Neuronal stem cell (in vitro differentiated cells): ENCODE results near the gene ADCY7.

Experiments
- DNase-seq: peaks from one replicate; pipeline ENCODE4 v3.0.0-alpha.2; 2013; ENCODE audit warnings: low spot score
- H2AFZ ChIP-seq: one replicate; pipeline ENCODE4 v1.6.1; 2013; ENCODE audit warnings: mild to moderate bottlenecking, low read length, inconsistent platforms
- H2AK5ac ChIP-seq: 2 replicates; pipeline ENCODE4 v1.6.1; 2013; ENCODE audit warnings: low read depth, mild to moderate bottlenecking, inconsistent platforms, low read length, moderate library complexity, mixed read lengths
- H2BK120ac ChIP-seq: 2 replicates; pipeline ENCODE4 v1.6.1; 2013; ENCODE audit warnings: low read depth, mild to moderate bottlenecking, inconsistent platforms, low read length, moderate library complexity, mixed read lengths
- H2BK12ac ChIP-seq: one replicate; pipeline ENCODE4 v1.6.1; 2013; ENCODE audit warnings: low read length, inconsistent platforms
- H2BK15ac ChIP-seq: 2 replicates; pipeline ENCODE4 v1.6.1; 2013; ENCODE audit warnings: mild to moderate bottlenecking, low read length, inconsistent platforms, mixed read lengths
- H2BK5ac ChIP-seq: one replicate; pipeline ENCODE4 v1.6.1; 2013; ENCODE audit warnings: inconsistent platforms, mild to moderate bottlenecking, low read length, moderate library complexity
- H3K14ac ChIP-seq: one replicate; pipeline ENCODE4 v1.6.1; 2013; ENCODE audit warnings: low read length, inconsistent platforms
- H3K18ac ChIP-seq: 2 replicates; pipeline ENCODE4 v1.6.1; 2013; ENCODE audit warnings: low read length, inconsistent platforms
- H3K23ac ChIP-seq: 2 replicates; pipeline ENCODE4 v1.6.1; 2013; ENCODE audit warnings: low read depth, mild to moderate bottlenecking, mixed read lengths, low read length, inconsistent platforms; ENCODE audit not compliant: poor library complexity
- H3K27ac ChIP-seq: replicated peaks from 3 replicates; pipeline ENCODE4 v1.5.1; 2013; ENCODE audit warnings: low read length, inconsistent platforms
- H3K27me3 ChIP-seq, 3 experiments: 2 replicates each; pipeline ENCODE4 v1.6.1; 2013; ENCODE audit warnings: low read length in 3 of 3, mild to moderate bottlenecking in 2 of 3, inconsistent platforms in 1 of 3, low read depth in 1 of 3, mixed read lengths in 1 of 3, moderate library complexity in 1 of 3; ENCODE audit not compliant: control insufficient read depth in 3 of 3, insufficient read depth in 3 of 3
- H3K36me3 ChIP-seq, 2 donors: replicated peaks in 1 of 2; 2 replicates each; pipeline ENCODE4 v1.6.1; 2013; ENCODE audit warnings: low read length in 2 of 2; ENCODE audit not compliant: control insufficient read depth in 2 of 2, insufficient read depth in 2 of 2
- H3K4ac ChIP-seq: 2 replicates; pipeline ENCODE4 v1.6.1; 2013; ENCODE audit warnings: inconsistent platforms, mild to moderate bottlenecking, low read length, moderate library complexity
- H3K4me1 ChIP-seq, 2 donors: 1 replicate in 1 of 2; 2 replicates in 1 of 2; pipeline ENCODE4 v1.6.1; 2013; ENCODE audit warnings: low read length in 2 of 2, low read depth in 1 of 2; ENCODE audit not compliant: control insufficient read depth in 2 of 2, insufficient read depth in 1 of 2
- H3K4me2 ChIP-seq: one replicate; pipeline ENCODE4 v1.6.1; 2013; ENCODE audit warnings: mild to moderate bottlenecking, low read length, inconsistent platforms; ENCODE audit not compliant: insufficient read depth, poor library complexity, severe bottlenecking
- H3K4me3 ChIP-seq, 2 donors: 2 replicates each; pipeline ENCODE4 v1.5.1; 2013; ENCODE audit warnings: low read length in 2 of 2, mild to moderate bottlenecking in 2 of 2, inconsistent platforms in 1 of 2, moderate library complexity in 1 of 2
- H3K79me1 ChIP-seq: one replicate; pipeline ENCODE4 v1.6.1; 2013; ENCODE audit warnings: low read depth, mild to moderate bottlenecking, inconsistent platforms, low read length, moderate library complexity
- H3K9ac ChIP-seq: one replicate; pipeline ENCODE4 v1.6.1; 2013; ENCODE audit warnings: mild to moderate bottlenecking, low read depth, low read length, inconsistent platforms; ENCODE audit not compliant: poor library complexity
- H3K9me3 ChIP-seq, 2 donors: replicated peaks in 1 of 2; 2 replicates each; pipeline versions ENCODE3 to v1.6.1; 2013; ENCODE audit warnings: low read length in 2 of 2, mild to moderate bottlenecking in 2 of 2, inconsistent platforms in 1 of 2, low read depth in 1 of 2, mixed read lengths in 1 of 2, moderate library complexity in 1 of 2; ENCODE audit not compliant: control insufficient read depth in 2 of 2, insufficient read depth in 1 of 2
- H4K8ac ChIP-seq: one replicate; pipeline ENCODE4 v1.6.1; 2013; ENCODE audit warnings: low read depth, mild to moderate bottlenecking, inconsistent platforms, low read length, moderate library complexity
- H4K91ac ChIP-seq: one replicate; pipeline ENCODE4 v1.6.1; 2013; ENCODE audit warnings: low read length, low read depth, mild to moderate bottlenecking, inconsistent platforms; ENCODE audit not compliant: poor library complexity
- WGBS, 2 donors: extraction: QIAGEN DNeasy Blood & Tissue Kit; methylation state at CpG; one replicate each; pipeline ENCODE4 v1.1.7; 2013; ENCODE audit warnings: missing lambda C conversion rate in 2 of 2, mixed read lengths in 1 of 2; ENCODE audit not compliant: insufficient read length in 2 of 2, insufficient replicate concordance in 1 of 2; ENCODE audit errors: extremely low coverage in 2 of 2; 5-methylcytosine and 5-hydroxymethylcytosine counted together

Gene ADCY7

DNA sequence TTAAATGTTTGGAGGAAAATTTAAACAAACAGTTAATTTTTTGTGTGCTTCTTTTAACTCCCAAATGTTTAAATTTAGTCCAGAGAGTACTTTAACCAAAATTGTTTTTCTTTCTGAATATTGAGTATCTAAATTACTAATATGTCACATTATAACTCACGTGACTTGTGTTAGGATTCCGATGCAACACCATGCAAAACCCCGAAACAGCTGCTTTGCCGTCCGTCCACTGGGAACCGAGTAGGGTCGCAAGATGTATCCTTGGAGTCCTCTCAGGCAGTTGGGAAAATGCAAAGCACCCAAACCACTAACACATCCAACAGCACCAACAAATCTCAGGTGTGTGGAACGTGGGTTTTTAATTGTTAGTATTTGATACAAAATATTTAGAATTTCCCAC is 38.7 kb upstream of the ADCY7 start:
- peaks cover 5 to 55% of the 10 kb centered on the region in 2 donors for H3K36me3 ChIP-seq
- peaks cover 0 to 2% of the 10 kb centered on the region in 2 donors for H3K9me3 ChIP-seq
- H2BK15ac ChIP-seq: no peak overlapping the region
- no peak overlapping the region for H2BK120ac ChIP-seq
- no peak overlapping the region for H2BK12ac ChIP-seq
- H3K79me1 ChIP-seq: no peaks in the 10 kb centered on the region
- H3K27me3 ChIP-seq: no peaks in the 10 kb centered on the region
- no peak overlapping the region for H3K9ac ChIP-seq
- no peak overlapping the region for H2AK5ac ChIP-seq
- H3K4ac ChIP-seq: no peak overlapping the region
- no peaks in the 10 kb centered on the region for H3K4me1 ChIP-seq
- no peak overlapping the region for H3K23ac ChIP-seq
- no peak overlapping the region for H3K18ac ChIP-seq
- no peak overlapping the region for H3K4me2 ChIP-seq
- no peak overlapping the region for H2BK5ac ChIP-seq
- no peak overlapping the region for H3K14ac ChIP-seq
- H4K91ac ChIP-seq: no peak overlapping the region
- H3K4me3 ChIP-seq: no peak overlapping the region
- no peak for DNase-seq
- WGBS, 2 donors: no CpG with 5 or more reads among the region's 8 CpGs
- H2AFZ ChIP-seq: no peak overlapping the region
- no peak overlapping the region for H4K8ac ChIP-seq
- no peak overlapping the region for H3K27ac ChIP-seq

GRCh38 chr16:50228364-50228868 is 37.9 kb upstream of the ADCY7 start:
- Histone ChIP-seq H3K23ac (no peak overlapping the region), H3K36me3 (peaks cover 5 to 55% of the 10 kb centered on the region in 2 donors)
- no CpG with 5 or more reads among the region's 5 CpGs for WGBS, 2 donors

GRCh38 chr16:50229149-50229726 is 37.1 kb upstream of the ADCY7 start:
- H3K18ac ChIP-seq: no peak overlapping the region
- no peak overlapping the region for H4K8ac ChIP-seq
- H3K4me3 ChIP-seq: no peak overlapping the region
- no peak overlapping the region for H3K23ac ChIP-seq
- H2BK15ac ChIP-seq: no peak overlapping the region
- H2AFZ ChIP-seq: no peak overlapping the region
- WGBS, 2 donors: no CpG with 5 or more reads among the region's 10 CpGs
- no peak overlapping the region for H2BK120ac ChIP-seq
- no peak overlapping the region for H2BK5ac ChIP-seq
- no peak overlapping the region for H3K4me2 ChIP-seq
- H3K4me1 ChIP-seq: no peaks in the 10 kb centered on the region
- H3K27ac ChIP-seq: no peak overlapping the region
- no peaks in the 10 kb centered on the region for H3K27me3 ChIP-seq
- H4K91ac ChIP-seq: no peak overlapping the region
- no peaks in the 10 kb centered on the region for H3K79me1 ChIP-seq
- H3K9me3 ChIP-seq: peaks cover 0 to 2% of the 10 kb centered on the region in 2 donors
- no peak overlapping the region for H3K4ac ChIP-seq
- H3K9ac ChIP-seq: no peak overlapping the region
- H2AK5ac ChIP-seq: no peak overlapping the region
- peaks cover 5 to 52% of the 10 kb centered on the region in 2 donors for H3K36me3 ChIP-seq
- H3K14ac ChIP-seq: no peak overlapping the region
- no peak for DNase-seq
- H2BK12ac ChIP-seq: no peak overlapping the region

More at GRCh38 chr16:50228364-50228868, 37.9 kb upstream of the ADCY7 start:
- Histone ChIP-seq H3K18ac (no peak overlapping the region), H2AK5ac (no peak overlapping the region), H3K4me3 (no peak overlapping the region), H3K14ac (no peak overlapping the region), H2BK5ac (no peak overlapping the region), H3K9me3 (peaks cover 0 to 2% of the 10 kb centered on the region in 2 donors), H3K4ac (no peak overlapping the region), H2AFZ (no peak overlapping the region), H3K4me2 (no peak overlapping the region), H3K27me3 (no peaks in the 10 kb centered on the region), H2BK120ac (no peak overlapping the region), H3K4me1 (no peaks in the 10 kb centered on the region), H2BK15ac (no peak overlapping the region), H3K79me1 (no peaks in the 10 kb centered on the region), H3K9ac (no peak overlapping the region), H4K8ac (no peak overlapping the region), H2BK12ac (no peak overlapping the region), H4K91ac (no peak overlapping the region), H3K27ac (no peak overlapping the region)
- DNase-seq: no peak

DNA sequence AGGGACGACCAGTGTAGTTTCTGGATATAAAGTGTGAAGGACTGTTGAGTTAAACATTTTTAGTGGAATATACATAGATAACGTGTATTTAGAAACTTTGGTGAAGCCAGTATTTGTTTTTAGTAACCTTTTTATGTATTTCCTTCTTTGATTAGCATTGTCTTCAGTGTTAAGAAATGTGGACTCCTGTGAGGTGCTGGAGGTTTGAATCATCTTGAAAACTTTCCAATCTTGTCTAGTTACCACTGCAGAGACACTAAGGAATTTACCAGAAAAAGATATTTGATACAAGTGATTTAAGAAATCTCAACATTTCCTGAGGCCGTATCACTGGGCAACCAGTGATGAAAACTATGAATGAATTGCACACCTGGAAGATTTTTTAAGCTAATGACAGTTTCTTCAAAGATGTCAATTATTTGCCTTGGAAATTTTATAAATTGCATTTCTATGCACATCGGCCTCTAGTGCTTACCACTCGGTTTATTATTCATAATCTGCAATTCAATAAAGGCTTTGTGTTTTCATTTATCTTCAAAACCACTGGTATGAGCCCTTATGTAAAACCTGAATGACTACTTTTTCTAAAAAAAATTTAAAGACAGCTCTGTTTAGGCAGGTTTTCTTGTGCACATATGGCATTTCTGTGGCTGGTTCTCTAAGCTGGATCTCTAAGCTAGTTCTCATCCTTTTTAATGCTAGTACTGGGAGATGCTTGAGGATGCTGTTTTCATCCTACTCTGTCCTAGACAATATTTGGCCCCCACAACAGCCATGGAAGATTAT is 31.4 kb upstream of the ADCY7 start:
- Histone ChIP-seq H2BK12ac (no peak overlapping the region), H2BK120ac (no peak overlapping the region), H2AFZ (no peak overlapping the region), H3K9ac (no peak overlapping the region), H3K4me2 (no peak overlapping the region), H2BK15ac (no peak overlapping the region), H3K14ac (no peak overlapping the region), H3K4ac (no peak overlapping the region), H3K36me3 (peaks cover 0 to 5% of the 10 kb centered on the region in 2 donors), H4K8ac (no peak overlapping the region), H3K79me1 (no peaks in the 10 kb centered on the region), H3K9me3 (no peaks in the 10 kb centered on the region), H2BK5ac (no peak overlapping the region), H4K91ac (no peak overlapping the region), H2AK5ac (no peak overlapping the region), H3K27ac (no peak overlapping the region), H3K23ac (no peak overlapping the region), H3K4me3 (no peak overlapping the region), H3K27me3 (peaks cover 0 to 11% (median 0%) of the 10 kb centered on the region in 3 experiments), H3K4me1 (peaks cover 0 to 5% of the 10 kb centered on the region in 2 donors), H3K18ac (no peak overlapping the region)
- WGBS, 2 donors: no CpG with 5 or more reads among the region's 5 CpGs
- no peak for DNase-seq
